Measurements from ENCODE around the gene NCAM2. TPM values are rescaled to one million over a fixed set of nuclear protein-coding genes. Genes with fewer than 3 reads are reported as not detected.

NCAM2 gene
- total RNA-seq, 4 donors from 2014 or later, result 0.96 to 1.6 TPM; not detected in 2

GRCh38 chr21:21051109-21052055 is 53.2 kb downstream of the NCAM2 start:
- Histone ChIP-seq H3K36me3 (no peaks in the 10 kb centered on the region), H3K4me3 (no peak overlapping the region), H3K9me3 (no peaks in the 10 kb centered on the region), H3K27me3 (no peaks in the 10 kb centered on the region), H3K27ac (no peak overlapping the region), H3K4me1 (no peaks in the 10 kb centered on the region)
- intact Hi-C loops (cut with DNase I; ENCODE audit: low total_unique reads), result no loop called here
- no peak for DNase-seq
- TF ChIP-seq CTCF (IDR thresholded peaks at IDR 0.05), result no peak
- no peak for TF ChIP-seq EP300 (IDR thresholded peaks at IDR 0.05; ENCODE audit: low read depth)
- TF ChIP-seq POLR2A (IDR thresholded peaks at IDR 0.05), result no peak
- TF ChIP-seq POLR2AphosphoS5 (IDR thresholded peaks at IDR 0.05), result no peak
- in situ Hi-C loops (cut with MboI; ENCODE audit: low pct_ligation_motif_present in 1 of 4, low pct_unique_long_range_greater_than_20kb in 1 of 4, low sequenced_read_pairs in 3 of 4), result no loop called here
- WGBS, 2 donors (ENCODE audit: low coverage in 1 of 2), result 58 to 60% methylated on average over 4 of the region's 4 CpGs

DNA sequence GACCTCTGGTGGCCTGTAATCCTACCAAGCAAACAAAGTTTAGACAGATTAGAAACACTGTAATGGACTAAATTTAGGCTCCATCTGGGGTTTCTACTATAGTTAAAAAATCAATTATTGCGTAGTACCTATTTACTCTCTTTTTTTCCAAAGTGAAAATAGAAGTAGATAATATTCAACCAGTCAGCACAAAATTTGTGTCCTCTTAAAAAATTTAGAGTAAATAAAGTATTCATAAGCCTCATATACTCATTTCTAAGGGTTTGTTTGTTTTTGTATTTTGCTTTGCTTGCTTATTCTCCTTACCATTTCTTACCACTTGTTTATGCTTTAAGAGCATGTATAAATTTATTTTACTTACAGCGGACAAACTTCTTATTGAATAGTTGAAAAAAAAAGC is 54.5 kb downstream of the NCAM2 start:
- H3K27ac ChIP-seq, result no peak overlapping the region
- no peak overlapping the region for H3K4me3 ChIP-seq
- in situ Hi-C loops (cut with MboI; ENCODE audit: low pct_ligation_motif_present in 1 of 4, low pct_unique_long_range_greater_than_20kb in 1 of 4, low sequenced_read_pairs in 3 of 4), result no loop called here
- no peak for TF ChIP-seq POLR2AphosphoS5 (IDR thresholded peaks at IDR 0.05)
- TF ChIP-seq POLR2A (IDR thresholded peaks at IDR 0.05), result no peak
- no peak for TF ChIP-seq CTCF (IDR thresholded peaks at IDR 0.05)
- TF ChIP-seq EP300 (IDR thresholded peaks at IDR 0.05; ENCODE audit: low read depth), result no peak
- no peaks in the 10 kb centered on the region for H3K4me1 ChIP-seq
- H3K9me3 ChIP-seq, result no peaks in the 10 kb centered on the region
- H3K27me3 ChIP-seq, result no peaks in the 10 kb centered on the region
- 88 to 96% methylated on average over 2 of the region's 2 CpGs for WGBS, 2 donors (ENCODE audit: low coverage in 1 of 2)
- intact Hi-C loops (cut with DNase I; ENCODE audit: low total_unique reads), result no loop called here
- H3K36me3 ChIP-seq, result no peaks in the 10 kb centered on the region
- DNase-seq, result no peak

DNA sequence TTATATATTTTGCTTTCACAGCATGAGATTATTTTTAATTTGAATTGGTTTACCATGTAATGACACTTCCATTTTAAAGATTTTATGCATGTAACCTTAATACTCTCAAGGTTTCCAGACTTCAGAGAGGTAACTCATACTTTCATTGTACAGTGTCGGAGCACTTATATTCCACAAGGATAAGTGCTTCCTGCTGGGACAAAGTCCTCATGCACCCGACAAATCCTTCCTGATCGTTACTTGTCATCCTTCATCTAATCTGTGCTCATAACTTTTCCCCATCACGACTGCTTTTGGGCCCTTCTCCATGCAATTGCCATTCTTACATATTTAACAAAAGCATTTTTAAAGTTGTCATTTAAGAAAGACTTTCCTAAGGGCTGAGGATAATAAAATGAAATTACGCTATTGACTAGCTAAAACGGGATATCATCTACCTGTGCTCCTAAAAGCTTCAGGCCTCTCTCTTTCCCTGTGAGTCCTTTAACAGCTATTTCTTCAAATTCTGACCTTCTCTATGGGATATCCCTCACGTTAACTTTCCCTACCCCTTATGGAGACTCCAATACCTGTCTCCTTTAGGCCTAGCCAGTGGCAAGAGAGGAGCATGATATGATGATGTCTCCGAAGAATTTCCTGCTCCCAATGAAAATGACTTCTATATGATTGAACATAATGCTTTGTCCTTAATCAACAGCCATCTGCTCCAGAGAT is 59.3 kb downstream of the NCAM2 start:
- H3K9me3 ChIP-seq, result no peaks in the 10 kb centered on the region
- TF ChIP-seq POLR2AphosphoS5 (IDR thresholded peaks at IDR 0.05) (no peak), POLR2A (IDR thresholded peaks at IDR 0.05) (no peak), EP300 (IDR thresholded peaks at IDR 0.05; ENCODE audit: low read depth) (no peak), CTCF (IDR thresholded peaks at IDR 0.05) (no peak)
- no peak for DNase-seq
- no peak overlapping the region for H3K27ac ChIP-seq
- no peaks in the 10 kb centered on the region for H3K36me3 ChIP-seq
- in situ Hi-C loops (cut with MboI; ENCODE audit: low pct_ligation_motif_present in 1 of 4, low pct_unique_long_range_greater_than_20kb in 1 of 4, low sequenced_read_pairs in 3 of 4) (no loop called here), intact Hi-C loops (cut with DNase I; ENCODE audit: low total_unique reads) (no loop called here)
- no peaks in the 10 kb centered on the region for H3K4me1 ChIP-seq
- H3K4me3 ChIP-seq, result no peak overlapping the region
- H3K27me3 ChIP-seq, result no peaks in the 10 kb centered on the region
- WGBS, 2 donors (ENCODE audit: low coverage in 1 of 2), result 79 to 82% methylated on average over 5 to 8 of the region's 8 CpGs

DNA sequence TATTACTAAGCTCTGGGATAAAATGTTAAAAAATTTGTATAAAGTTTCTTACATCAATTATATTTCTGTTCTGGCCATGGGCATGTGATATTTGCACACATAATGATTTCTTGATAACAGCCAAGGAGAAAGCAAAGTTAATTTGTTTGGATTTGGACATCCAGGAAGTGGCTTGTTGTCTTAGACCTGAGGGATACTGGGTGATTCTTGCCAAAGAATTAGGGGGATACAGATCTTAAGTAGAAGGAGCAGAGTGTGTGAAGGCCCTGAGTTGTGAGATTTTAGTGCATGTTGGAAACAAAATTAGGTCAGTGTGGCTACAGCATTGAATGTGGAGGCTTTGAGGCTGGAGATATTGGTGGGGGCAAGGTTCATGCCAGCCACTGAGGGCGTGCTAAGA is 65.6 kb downstream of the NCAM2 start:
- no peak overlapping the region for H3K27ac ChIP-seq
- intact Hi-C loops (cut with DNase I; ENCODE audit: low total_unique reads), result no loop called here
- H3K27me3 ChIP-seq, result no peaks in the 10 kb centered on the region
- no peaks in the 10 kb centered on the region for H3K36me3 ChIP-seq
- H3K4me3 ChIP-seq, result no peak overlapping the region
- H3K4me1 ChIP-seq, result no peaks in the 10 kb centered on the region
- DNase-seq, result no peak
- TF ChIP-seq POLR2A (IDR thresholded peaks at IDR 0.05), result no peak
- TF ChIP-seq POLR2AphosphoS5 (IDR thresholded peaks at IDR 0.05), result no peak
- TF ChIP-seq CTCF (IDR thresholded peaks at IDR 0.05), result no peak
- TF ChIP-seq EP300 (IDR thresholded peaks at IDR 0.05; ENCODE audit: low read depth), result no peak
- H3K9me3 ChIP-seq, result no peaks in the 10 kb centered on the region
- 36 to 55% methylated on average over 1 of the region's 1 CpG for WGBS, 2 donors (ENCODE audit: low coverage in 1 of 2)
- in situ Hi-C loops (cut with MboI; ENCODE audit: low pct_ligation_motif_present in 1 of 4, low pct_unique_long_range_greater_than_20kb in 1 of 4, low sequenced_read_pairs in 3 of 4), result no loop called here
